Activated T-cell treated with anti-CD3 and anti-CD28 coated beads, Interleukin-2, amount 50 U/mL, for 24 hours (primary cell): ENCODE results near the gene C1QTNF6.

Experiments used
- DNase-seq: peaks from one replicate; pipeline ENCODE4 v3.0.0-alpha.2; 2020
- H3K27ac Mint-ChIP-seq: 2 replicates; pipeline ENCODE4 v1.8.0; 2020; ENCODE audit warnings: mild to moderate bottlenecking, mixed read lengths
- H3K27me3 Mint-ChIP-seq: 2 replicates; pipeline ENCODE4 v1.8.0; 2020; ENCODE audit warnings: mixed read lengths
- H3K36me3 Mint-ChIP-seq: 2 replicates; pipeline ENCODE4 v1.8.0; 2020; ENCODE audit warnings: low read depth, mixed read lengths
- H3K4me1 Mint-ChIP-seq: 2 replicates; pipeline ENCODE4 v1.8.0; 2020; ENCODE audit warnings: low read depth, mixed read lengths
- H3K4me3 Mint-ChIP-seq: 2 replicates; pipeline ENCODE4 v1.8.0; 2020; ENCODE audit warnings: mild to moderate bottlenecking, moderate library complexity, mixed read lengths
- H3K9me3 Mint-ChIP-seq: 2 replicates; pipeline ENCODE4 v1.8.0; 2020; ENCODE audit warnings: mixed read lengths

Gene C1QTNF6

GRCh38 chr22:37137903-37138665, 50.0 kb downstream of the C1QTNF6 start:
- Mint-ChIP-seq H3K36me3 (peaks cover 99% of the 10 kb centered on the region), H3K27me3 (no peaks in the 10 kb centered on the region), H3K4me1 (peaks cover 79% of the 10 kb centered on the region), H3K9me3 (no peaks in the 10 kb centered on the region), H3K27ac (peak overlapping the region; percentile 99), H3K4me3 (peak overlapping the region; percentile 67)
- DNase-seq: peak; percentile 65

DNA sequence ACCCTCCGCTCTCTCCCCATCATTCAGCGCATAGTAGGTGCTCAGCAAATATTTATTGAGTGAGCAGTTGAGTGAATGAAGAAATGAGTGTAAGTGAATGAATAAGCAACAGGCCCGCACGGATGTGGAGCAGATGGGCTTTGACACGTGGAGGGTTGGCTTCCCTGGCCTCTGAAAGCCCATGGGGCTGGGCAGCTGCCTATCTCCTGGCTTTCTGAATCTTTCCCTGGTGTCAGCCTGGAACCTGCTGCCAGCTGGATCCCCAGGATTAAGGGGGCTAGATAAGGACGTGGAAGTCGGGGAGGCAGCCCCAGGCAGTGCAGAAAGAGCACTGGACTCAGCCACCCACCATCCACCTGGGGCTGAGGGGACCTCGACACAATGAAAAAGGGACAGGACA, 50.9 kb downstream of the C1QTNF6 start:
- Mint-ChIP-seq H3K9me3 (no peaks in the 10 kb centered on the region), H3K36me3 (peaks cover 99% of the 10 kb centered on the region), H3K27ac (peak overlapping the region; percentile 99), H3K27me3 (no peaks in the 10 kb centered on the region), H3K4me3 (no peak overlapping the region), H3K4me1 (peaks cover 79% of the 10 kb centered on the region)
- no peak for DNase-seq

- H3K9me3 Mint-ChIP-seq: no peaks in the 10 kb centered on the region
- peak overlapping the region; percentile 73 for H3K27ac Mint-ChIP-seq
- DNase-seq: no peak
- H3K36me3 Mint-ChIP-seq: peaks cover 100% of the 10 kb centered on the region
- H3K27me3 Mint-ChIP-seq: no peaks in the 10 kb centered on the region
- peaks cover 63% of the 10 kb centered on the region for H3K4me1 Mint-ChIP-seq
- H3K4me3 Mint-ChIP-seq: no peak overlapping the region
Measured at GRCh38 chr22:37135023-37135422, 53.0 kb downstream of the C1QTNF6 start.

DNA sequence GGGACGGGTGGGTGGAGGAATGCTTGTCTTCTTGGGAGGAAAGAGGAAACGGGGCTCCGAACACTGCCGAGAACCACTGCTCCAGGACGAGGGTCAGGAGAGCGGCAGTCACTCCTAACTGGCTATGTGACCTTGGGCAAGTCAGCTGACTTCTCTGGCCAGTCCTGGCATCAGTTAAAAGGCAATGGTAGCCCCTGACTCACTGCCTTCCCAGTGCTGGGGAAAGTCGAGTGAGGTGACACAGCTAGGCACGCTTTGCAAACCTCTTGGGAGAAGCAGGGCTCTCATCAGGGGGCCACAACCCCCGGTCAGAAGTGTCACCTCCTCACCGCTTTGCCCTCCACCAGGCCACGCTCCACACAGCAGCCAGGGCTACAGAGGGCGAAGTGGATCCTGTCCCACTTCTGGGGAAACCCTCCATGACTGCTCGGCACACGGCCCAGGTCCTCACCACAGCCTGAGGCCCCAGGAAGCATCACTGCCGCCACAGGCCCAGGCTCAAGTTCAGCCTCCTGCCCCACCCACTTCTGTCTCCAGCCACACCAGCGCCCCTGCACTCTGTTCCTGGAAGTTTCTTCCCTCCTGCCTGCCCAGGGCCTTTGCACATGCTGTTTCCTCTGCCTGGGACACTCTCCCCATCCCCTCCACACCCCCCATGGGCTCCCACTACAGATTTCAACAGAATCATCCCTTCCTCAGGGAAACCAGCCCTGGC, 54.6 kb downstream of the C1QTNF6 start:
- H3K9me3 Mint-ChIP-seq: no peaks in the 10 kb centered on the region
- H3K4me1 Mint-ChIP-seq: peaks cover 52% of the 10 kb centered on the region
- no peaks in the 10 kb centered on the region for H3K27me3 Mint-ChIP-seq
- DNase-seq: no peak
- H3K27ac Mint-ChIP-seq: peak overlapping the region; percentile 76
- peaks cover 98% of the 10 kb centered on the region for H3K36me3 Mint-ChIP-seq
- no peak overlapping the region for H3K4me3 Mint-ChIP-seq

DNA sequence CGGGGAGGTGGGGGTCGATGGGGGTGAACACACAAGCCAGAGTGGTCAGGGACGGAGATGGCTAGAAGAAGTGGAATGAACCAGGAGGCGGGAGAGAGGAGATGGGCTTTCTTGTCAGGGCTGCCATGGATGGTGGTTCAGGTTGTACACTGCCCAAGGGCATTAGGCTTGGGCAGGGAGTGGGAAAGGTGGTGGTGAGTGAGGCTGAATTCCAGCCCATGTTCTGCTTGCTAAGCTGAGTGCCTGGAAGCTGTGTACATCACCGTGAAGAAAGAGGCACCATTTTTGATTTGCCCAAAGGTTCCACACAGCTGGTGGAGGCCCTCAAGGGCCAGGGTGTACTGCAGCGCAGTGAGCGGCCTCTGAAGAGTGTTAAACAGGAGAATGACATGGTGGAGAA, 55.3 kb downstream of the C1QTNF6 start:
- no peak for DNase-seq

More for the DNA sequence above, 55.3 kb downstream of the C1QTNF6 start:
- Mint-ChIP-seq H3K27ac (peak overlapping the region; percentile 76), H3K27me3 (no peaks in the 10 kb centered on the region), H3K36me3 (peaks cover 98% of the 10 kb centered on the region), H3K4me3 (no peak overlapping the region), H3K9me3 (no peaks in the 10 kb centered on the region), H3K4me1 (peaks cover 45% of the 10 kb centered on the region)
